Activated CD8-positive, alpha-beta memory T cell treated with anti-CD3 and anti-CD28 coated beads, Interleukin-2, amount 50 U/mL, for 1 hour (primary cell): Measurements from ENCODE around the gene SCFD2.

Experiments
- DNase-seq: peaks from one replicate; pipeline ENCODE4 v3.0.0-alpha.2; 2020; ENCODE audit errors: extremely low read depth

SCFD2 gene

DNA sequence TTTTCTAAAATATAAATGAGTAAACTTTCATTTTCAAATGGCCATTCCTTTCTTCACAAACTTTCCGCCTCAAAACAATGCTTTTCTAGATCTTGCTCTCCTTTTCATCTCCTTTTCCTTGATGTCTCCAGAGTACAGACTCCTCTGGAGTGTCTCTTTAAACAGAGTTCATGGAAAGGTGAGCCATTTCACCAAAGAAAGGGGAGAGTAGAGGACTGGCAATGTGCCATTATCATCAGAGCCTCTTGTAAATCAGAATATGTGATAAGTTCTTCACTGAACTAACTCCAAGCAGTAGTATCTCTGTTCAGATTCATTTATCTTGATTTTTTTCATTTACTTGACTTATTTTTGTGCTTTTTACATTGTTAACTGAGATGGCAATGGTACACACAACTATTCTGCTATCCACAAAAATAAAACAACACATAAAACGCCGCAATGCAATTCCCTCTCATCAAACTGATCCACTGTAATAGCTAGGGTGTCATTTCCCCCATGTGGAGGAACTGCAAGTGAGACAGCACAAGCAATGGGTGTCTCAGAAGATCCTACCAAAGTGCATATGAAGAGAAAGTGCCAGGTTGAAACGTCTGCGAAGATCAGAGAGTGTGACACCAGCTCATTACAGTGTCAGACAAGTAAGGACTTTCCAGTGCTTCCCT, 378.3 kb downstream of the SCFD2 start:
- no peak for DNase-seq

DNA sequence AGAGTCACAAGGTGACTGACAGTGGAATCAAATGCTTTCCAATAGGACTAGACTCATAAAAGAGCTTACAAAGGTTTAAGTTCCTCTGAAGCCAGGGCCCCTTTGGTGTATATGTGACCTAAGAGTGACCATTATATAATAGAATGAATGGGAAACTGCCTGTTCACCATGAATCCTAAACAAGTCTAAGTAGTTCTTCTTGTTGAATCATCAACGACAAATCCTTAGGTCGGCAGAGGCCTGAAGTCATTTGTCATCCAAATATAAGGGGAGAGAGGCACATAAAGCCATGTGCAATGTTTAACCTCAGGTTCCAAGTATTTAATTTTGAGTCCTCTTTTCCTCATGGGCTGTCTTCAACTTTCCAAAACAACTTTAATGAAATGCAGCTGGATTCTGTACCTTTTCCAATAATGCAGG, 381.4 kb downstream of the SCFD2 start:
- DNase-seq: no peak

DNA sequence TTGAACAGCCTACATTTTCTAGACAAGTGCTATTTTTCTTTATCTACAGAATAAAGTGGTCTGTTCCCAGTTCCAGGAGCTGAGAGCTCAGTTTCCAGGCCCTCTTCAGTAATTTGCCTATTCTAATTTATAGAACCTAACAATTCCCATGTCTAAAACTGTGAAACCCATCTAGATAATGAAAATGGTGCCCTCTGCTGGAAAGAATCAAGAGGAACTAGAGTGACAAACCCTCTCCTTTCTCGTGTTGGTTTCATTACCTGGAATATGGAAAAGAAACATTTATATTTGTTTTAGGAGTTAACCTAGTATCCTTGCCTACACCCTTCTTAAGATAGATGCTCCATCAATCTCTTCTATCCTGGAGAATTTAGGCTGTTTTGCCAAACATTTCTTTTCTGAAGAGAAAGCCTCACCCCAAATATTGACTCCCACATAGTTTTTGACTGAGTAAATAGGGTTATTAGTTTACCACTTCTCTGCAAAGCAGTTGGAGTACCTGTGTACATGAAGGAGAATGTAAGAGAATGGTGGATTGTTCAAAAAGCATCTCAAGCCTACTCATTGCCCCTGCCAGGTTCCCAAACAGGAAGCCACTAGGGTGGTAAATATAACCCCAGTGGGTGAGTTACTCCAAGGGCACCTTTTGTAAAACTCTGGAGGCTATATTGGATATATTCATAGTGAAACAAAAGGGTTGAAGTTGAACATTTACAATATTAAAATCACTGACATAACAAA, 382.1 kb downstream of the SCFD2 start:
- no peak for DNase-seq

DNA sequence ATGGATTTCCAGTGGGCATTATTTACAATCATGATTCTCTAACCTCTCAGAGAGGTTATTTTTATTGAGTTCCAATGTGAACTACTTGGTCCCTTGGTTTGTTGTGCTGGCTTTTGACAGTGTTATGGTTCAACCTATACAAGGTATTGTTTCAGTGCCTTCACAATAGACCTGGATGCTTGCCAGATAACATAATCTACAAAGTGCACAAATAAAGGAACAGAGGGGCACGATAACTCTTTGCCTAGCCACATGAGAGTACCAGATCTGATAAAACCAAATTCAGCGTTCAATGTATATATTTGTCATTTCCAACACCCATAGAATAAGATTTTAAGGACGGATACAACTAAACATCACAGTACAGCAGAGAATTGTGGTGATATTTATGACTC, 382.9 kb downstream of the SCFD2 start:
- no peak for DNase-seq

DNA sequence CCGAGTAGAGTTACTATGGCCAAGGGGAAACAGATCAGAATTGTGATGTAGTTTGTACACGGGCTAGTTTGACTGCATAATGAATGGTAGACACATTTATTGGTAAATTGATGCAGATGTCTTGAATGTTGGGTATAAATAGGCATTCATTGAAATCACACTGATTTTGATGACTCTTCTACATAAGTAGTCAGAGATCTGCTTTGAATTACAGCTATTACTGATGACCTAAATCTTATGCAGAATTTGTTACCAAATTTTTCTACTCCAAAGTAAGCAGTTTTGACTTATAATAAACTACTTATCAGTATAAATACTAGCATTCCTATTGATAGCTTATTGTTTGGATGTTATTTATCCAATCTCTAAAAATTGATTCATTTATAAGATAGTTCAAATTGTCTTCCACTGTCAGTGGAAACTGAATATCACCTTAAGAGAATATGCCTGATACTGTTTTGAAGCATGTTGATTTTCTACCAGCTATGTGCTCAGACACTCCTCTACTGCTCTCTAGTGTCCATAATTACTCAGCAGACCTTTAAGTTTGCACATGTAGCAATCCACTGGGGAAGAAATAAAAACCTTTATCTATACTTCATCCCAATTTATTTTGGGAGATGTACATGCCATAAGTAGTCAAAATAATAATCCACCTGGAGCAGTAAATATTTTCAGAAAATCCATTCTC, 383.5 kb downstream of the SCFD2 start:
- no peak for DNase-seq

DNA sequence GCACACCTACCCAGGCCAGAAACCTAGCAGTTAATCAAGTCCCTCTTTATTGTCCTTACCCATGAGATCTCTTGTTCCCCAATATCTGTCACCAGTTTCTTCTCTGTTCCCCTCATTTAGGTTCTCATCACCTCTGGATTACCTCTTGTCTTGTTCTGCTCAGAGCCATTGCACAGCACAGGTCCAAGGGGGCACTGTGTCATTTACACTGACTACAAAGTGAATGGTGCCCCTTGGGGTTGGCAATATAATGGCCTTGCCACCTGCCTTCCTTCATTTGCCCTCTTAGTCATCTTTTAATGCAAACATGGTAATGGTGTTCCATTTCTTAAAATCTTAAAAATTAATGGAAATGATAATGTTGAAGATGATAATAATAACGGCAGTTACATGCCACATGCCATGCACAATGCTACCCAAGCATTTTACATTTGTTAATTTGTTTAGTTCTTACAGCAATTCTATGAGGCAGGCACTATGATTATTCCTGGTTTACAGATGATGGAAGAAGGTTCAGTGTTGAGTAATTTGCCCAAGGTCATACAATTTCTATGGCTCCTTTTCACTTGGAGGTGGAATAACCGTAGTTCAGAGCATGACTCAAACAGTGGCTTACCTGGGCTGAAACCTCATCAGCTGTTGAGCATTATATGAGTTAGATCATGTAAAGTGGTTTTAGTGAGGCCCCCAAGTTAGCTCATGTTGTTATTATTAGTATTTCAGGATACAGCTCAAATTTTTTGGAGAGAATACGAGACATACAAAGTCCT, 385.9 kb downstream of the SCFD2 start:
- DNase-seq: no peak

DNA sequence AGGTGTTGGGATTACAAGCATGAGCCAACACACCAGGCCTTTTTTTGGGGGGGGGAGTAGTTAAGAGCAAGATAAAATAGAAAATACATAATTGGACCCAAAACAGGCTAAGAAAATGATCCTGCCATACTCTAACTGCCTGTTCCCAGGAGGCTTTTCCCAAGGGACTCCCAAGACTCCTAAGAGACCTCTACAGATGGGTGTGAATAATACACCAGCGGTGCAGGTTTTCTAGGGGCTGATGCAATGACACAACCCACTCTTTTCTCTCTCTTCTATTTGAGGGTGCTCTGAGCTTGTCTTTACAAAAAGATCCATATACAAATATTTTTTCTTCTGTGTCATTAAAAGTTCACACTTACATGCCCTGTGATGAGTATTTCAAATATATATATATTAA, 386.8 kb downstream of the SCFD2 start:
- DNase-seq: no peak

DNA sequence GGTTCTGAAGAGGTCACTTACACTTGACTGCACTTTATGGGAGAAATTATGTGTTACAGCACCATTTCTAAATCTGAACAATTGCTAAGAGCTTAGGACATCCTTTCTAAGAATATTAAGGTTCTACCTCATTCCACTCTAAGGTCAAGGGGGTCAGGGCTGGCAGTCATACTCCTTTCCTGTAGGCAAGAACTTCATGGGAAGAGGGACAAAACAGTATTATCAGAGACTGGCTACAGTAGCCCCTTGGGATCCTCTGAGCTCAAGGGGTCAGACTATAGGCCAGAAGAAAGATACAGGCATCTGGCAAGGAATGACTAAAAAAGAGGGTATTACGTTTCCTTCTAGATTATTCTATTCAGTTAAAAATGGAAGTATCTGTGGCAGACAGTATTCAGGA, 388.6 kb downstream of the SCFD2 start:
- no peak for DNase-seq

DNA sequence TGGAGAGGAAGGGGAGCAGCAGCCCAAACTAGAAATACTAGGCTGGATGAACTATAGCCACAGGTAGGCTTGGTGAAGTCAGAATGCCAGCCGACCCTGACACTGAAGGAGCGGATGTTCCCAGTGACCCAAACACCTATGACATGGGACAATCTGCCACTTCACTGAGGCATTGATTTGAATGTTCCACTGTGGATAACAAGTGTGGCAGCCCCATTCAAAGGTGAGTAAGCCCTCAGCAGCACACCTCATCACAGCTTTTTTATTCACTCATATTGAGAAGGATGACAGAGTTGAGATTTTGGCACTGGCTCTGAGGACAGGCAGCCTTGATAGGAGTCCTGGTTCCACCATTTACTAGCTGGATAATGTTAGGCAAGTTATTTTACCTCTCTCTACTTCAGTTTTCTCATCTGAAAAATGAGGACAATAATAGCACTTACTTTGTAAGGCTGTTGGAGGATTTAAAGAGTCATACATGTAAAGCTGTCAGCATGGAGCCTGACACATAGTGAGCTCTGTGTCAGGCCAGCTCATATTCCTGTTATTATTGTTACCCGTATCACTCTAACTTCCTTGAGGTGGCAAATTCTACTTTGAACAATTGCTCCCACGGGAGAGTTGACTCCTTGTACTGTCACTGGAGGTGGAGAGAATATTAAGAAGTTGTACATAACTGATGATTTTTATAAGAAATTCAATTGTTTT, 389.2 kb downstream of the SCFD2 start:
- DNase-seq: no peak

DNA sequence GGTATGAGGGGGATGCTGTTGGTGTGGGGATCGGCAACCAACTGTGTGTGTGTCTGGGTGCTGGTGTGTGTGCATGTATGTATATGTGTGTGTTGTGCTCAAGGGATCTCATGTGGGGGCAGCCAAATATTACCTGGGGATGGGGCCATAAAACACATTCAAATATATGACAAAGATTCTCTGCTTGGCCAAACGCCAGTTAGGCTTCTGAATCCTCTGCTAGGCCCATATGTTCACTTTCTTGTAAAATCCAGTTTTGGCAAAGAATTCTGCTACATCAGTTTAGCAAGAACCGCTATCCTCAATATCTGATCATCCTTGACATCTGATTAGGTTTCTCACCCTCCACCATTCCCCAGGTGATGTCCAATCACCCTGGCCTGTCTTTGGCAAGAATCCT, 397.2 kb downstream of the SCFD2 start:
- DNase-seq: no peak

DNA sequence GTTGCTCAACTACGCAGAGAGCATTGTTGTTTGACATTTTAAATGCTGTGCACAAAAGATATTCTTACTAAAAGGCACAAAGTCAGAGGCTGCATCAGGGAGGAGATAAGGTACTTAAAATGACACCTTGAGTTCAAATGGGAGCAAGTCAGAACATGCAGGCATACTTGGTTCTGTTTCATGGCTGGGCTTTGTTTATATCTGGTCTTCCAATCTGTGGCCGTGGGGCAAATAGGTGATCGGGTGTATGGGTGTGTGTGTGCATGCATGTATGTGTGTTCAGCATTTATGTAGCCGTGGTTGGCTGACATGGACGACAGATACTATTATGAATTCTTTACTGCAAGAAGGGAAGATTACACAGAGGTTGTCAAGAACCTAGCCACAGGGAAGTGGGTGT, 397.6 kb downstream of the SCFD2 start:
- DNase-seq: no peak

DNA sequence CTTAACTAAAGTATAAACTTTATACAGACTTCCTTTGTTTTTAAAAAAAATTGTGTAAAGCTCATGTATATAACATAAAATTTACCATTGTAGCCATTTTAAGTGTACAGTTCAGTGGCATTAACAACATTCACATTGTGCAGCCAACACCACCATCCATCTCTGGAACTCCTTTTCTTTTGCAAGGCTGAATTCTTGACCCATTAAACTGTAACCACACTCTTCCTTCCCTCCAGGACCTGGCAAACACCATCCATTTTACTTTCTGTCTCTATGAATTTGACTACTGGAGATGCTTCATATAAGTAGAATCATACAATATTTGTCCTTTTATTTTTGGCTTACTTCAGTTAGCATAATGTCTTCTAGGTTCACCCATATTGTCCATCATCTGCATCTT, 399.1 kb downstream of the SCFD2 start:
- DNase-seq: no peak

DNA sequence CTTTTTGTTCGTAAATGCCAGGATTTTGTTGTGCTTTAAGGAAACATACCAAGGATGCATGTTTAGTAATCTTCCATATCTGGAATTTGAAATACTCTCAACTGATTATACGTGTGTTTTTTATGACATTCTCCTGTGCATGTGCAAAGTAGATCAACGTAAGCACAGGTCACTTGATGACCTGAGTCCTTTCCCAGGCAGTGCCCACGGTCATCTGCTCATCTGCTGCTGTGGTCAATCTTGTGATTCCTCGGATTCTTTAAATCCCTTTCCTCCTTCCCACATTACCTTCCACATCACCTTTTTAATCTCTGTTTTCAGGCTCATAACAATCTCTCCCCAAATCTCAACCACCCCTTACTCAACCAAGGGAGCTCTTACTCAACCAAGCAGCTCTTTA, 399.7 kb downstream of the SCFD2 start:
- DNase-seq: no peak

DNA sequence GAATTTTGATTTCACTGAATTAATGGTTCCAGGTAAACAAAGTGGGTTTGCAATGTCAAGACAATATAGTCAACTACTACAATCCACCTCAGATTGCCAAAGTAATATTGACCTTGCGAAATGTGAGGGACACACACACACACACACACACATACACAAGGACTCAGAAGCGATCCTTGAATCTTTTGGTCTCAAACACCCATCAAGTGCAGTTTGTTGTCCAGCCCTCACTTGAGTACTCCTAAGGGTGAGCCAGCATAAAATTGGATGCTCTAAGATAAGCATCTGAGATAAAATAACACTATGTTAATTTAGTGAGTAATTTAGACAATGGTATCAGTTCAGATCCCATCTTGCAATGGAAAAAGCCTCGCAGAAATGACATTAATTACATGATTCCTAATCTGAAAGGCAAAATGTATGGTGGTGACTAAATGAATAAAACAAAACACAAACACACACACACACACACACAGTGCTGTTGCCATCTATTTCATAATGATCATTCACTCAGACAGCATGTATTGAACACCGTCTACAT, 401.2 kb downstream of the SCFD2 start:
- no peak for DNase-seq

DNA sequence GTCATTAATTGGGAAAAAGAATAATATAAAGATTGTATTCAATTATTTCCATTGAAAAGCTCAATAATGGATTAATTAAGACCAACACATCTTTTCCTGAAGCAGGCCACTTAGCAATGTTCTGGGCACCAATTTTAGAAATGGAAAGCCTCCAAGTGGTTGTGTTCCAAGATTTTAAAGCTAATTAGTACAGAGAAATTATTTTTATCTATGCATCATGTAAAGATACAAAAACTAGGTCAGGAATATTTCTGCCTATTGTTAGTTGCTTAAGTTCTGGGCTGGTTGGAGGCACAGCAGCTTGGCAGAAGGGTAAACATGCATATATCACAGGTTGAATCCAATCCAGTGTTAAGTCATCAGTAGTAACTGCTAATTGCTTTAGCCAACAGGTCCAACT, 401.9 kb downstream of the SCFD2 start:
- DNase-seq: no peak

DNA sequence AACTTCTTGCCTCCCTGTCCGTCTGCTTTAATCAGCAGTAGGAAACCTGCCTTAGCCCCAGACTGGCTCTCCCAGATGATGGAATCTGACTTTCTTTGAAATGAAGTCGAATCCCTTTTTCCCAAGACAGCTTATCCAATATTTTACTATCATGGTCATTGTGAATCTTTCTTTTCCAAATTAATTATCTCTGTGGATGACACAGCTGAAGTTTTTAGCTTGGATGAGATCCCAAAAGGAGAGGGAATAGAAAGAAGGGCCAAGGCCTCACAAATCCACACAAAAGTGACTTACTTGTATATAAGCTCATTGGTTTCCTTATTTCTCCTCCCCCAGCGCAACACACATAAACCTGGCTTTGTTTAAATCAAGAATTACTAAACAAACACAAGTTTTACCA, 403.1 kb downstream of the SCFD2 start:
- DNase-seq: no peak

DNA sequence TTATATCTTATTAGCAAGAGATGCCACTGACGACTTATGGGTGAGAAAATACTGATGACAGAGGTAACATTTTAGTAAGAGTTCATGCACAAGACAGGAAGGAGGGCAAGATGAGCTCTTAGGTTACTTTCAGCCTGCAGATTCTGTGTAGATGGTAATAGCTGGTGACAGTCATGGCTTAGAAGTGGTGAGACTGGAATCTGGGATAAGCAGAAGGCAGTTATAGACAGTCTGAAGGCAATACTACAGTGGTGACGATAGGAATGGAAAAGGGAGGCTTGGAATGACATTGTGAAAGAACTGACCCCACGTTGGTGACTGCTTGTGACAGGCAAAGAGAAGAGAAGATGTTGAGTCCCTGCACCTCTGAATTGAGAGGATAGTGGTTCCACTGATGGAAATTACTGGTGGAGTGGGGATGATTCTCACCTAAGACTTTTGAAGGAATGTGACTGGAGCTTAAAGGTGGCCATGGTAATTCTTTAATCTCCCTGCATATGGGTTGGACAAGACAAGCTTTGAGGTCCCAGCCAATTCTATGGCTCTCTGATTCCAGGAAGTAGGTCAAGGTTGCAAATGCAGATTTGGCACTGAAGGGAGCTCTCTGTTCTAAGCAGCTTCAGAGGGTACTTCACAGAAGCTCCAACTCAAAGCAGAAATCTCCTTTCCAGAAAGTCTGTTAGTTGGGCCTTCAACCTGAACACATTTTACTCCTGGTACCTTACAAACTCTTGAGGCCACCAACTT, 404.0 kb downstream of the SCFD2 start:
- no peak for DNase-seq

DNA sequence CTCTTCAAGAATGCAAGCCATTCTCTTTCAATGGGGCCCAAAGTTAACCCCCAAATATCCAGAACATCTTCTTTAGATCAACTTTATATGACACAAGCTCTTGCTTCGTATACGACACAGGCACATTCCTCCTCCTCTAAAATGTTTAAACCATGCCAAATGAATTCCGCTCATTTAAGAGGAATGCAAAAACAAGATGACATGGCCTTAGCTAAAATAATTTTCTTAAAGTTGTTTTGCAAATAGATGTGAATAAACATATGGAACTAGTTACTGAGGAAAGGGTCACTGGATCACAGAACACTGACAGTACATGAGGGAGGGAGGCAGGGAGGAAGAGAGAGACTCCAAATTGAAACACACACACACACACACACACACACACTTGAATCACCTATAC, 406.3 kb downstream of the SCFD2 start:
- no peak for DNase-seq

DNA sequence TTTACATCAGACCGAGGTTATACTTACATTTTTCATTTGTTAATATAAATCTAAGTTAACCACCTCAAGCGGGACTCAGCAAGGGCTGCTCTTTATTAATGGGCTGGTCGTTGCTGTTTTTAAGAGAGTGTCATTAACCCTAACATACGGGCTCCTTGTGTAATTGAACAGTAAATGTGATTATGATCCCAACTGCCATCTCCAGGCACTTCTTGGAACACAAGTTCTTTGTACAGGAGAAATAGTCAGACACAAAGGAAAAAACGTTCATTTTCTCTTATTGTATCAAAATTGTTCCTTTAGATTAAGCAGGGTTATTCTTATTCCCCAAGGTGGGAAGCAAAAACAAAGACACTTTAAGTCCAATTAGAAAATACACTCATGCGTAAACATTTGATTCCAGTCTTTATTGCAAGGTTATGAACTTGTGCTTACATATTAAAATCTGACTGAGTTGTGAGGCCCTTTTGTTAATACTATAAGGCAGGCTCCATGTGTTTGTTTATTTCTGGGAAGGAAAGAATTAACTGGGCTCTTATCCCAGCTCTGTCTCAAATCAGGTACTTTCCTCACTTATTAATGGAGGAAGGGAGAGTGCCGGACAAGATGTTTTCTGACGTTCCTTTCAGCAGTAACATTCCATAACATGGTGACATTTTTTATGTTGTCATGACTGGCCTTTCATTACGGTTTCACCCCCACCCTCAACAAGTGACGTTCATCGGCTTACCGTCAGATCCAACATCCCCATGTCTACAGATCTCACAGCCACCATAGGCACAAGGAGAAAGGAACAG, 407.8 kb downstream of the SCFD2 start:
- DNase-seq: no peak

DNA sequence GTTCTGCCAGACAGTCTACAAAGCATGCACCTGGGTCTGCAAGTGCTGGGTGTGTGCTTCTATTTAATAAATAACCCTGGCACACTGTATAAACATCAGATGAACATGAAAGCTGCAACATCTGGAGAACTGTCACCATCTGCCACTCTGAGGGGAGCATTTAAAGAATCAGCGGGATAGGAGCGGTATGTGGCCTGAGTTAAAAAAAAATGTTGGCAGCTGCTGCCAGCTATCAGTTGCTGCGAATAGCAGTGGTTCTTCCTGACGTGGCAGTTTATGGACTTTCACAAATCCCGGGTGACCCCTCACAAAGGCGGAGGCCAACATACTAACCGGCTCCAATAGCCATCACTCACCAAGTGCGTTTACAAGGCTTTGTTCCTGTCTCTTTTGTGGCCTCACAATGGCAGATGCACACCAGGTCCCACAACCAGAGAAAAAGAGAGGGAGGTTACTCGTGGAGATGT, 408.6 kb downstream of the SCFD2 start:
- DNase-seq: no peak
